H9 (cell line): ENCODE measurements around the gene TNFRSF6B. TPM values are rescaled to one million over a fixed set of nuclear protein-coding genes. Genes with fewer than 3 reads are reported as not detected.

Source experiments
- DNase-seq: peaks from one replicate; pipeline ENCODE4 v3.0.0-alpha.2; 2017
- H2AFZ ChIP-seq: one replicate; pipeline ENCODE4 v1.6.1; 2013; ENCODE audit warnings: mild to moderate bottlenecking, low read length, control low read depth, moderate library complexity
- H2AK5ac ChIP-seq: 2 replicates; pipeline ENCODE4 v1.6.1; 2013; ENCODE audit warnings: low read length, control low read depth, mixed read lengths; ENCODE audit not compliant: insufficient read length
- H2BK120ac ChIP-seq: one replicate; pipeline ENCODE4 v1.6.1; 2013; ENCODE audit warnings: low read depth, mild to moderate bottlenecking, low read length, control low read depth, inconsistent platforms; ENCODE audit not compliant: poor library complexity, severe bottlenecking
- H2BK12ac ChIP-seq: 2 replicates; pipeline ENCODE4 v1.6.1; 2013; ENCODE audit warnings: low read length, control low read depth, mixed read lengths, low read depth; ENCODE audit not compliant: insufficient read length
- H2BK15ac ChIP-seq: 2 replicates; pipeline ENCODE4 v1.6.1; 2013; ENCODE audit warnings: low read depth, low read length, control low read depth
- H2BK20ac ChIP-seq: one replicate; pipeline ENCODE4 v1.6.1; 2013; ENCODE audit warnings: low read depth, mild to moderate bottlenecking, low read length, control low read depth, inconsistent platforms; ENCODE audit not compliant: poor library complexity, severe bottlenecking
- H2BK5ac ChIP-seq: 2 replicates; pipeline ENCODE4 v1.6.1; 2013; ENCODE audit warnings: low read length, control low read depth, mixed read lengths; ENCODE audit not compliant: insufficient read length
- H3K14ac ChIP-seq: 2 replicates; pipeline ENCODE4 v1.6.1; 2013; ENCODE audit warnings: low read length, control low read depth; ENCODE audit not compliant: insufficient read depth
- H3K18ac ChIP-seq: 2 replicates; pipeline ENCODE4 v1.6.1; 2013; ENCODE audit warnings: low read depth, mild to moderate bottlenecking, mixed read lengths, low read length, control low read depth; ENCODE audit not compliant: insufficient read length
- H3K23ac ChIP-seq: 2 replicates; pipeline ENCODE4 v1.6.1; 2013; ENCODE audit warnings: low read length, control low read depth, mixed read lengths, low read depth; ENCODE audit not compliant: insufficient read length
- H3K23me2 ChIP-seq: 2 replicates; pipeline ENCODE4 v1.6.1; 2013; ENCODE audit warnings: low read depth, mild to moderate bottlenecking, mixed read lengths, low read length, control low read depth; ENCODE audit not compliant: insufficient read length, poor library complexity, severe bottlenecking
- H3K27ac ChIP-seq: 2 replicates; pipeline ENCODE4 v1.5.1; 2013; ENCODE audit warnings: low read length, control low read depth, mixed read lengths, low read depth; ENCODE audit not compliant: insufficient read length
- H3K27me3 ChIP-seq: 2 replicates; pipeline ENCODE4 v1.6.1; 2013; ENCODE audit warnings: low read length, control low read depth, inconsistent platforms; ENCODE audit not compliant: insufficient read depth
- H3K4ac ChIP-seq: 2 replicates; pipeline ENCODE4 v1.6.1; 2013; ENCODE audit warnings: low read depth, mild to moderate bottlenecking, control low read depth, inconsistent platforms, low read length, moderate library complexity
- H3K4me1 ChIP-seq: 2 replicates; pipeline ENCODE4 v1.6.1; 2013; ENCODE audit warnings: low read length, control low read depth, inconsistent platforms; ENCODE audit not compliant: insufficient read depth
- H3K4me2 ChIP-seq: 2 replicates; pipeline ENCODE4 v1.6.1; 2013; ENCODE audit warnings: low read length, control low read depth, mixed read lengths; ENCODE audit not compliant: insufficient read length, insufficient read depth
- H3K56ac ChIP-seq: 2 replicates; pipeline ENCODE4 v1.6.1; 2013; ENCODE audit warnings: low read depth, mild to moderate bottlenecking, mixed read lengths, low read length, control low read depth; ENCODE audit not compliant: insufficient read length
- H3K79me1 ChIP-seq: 2 replicates; pipeline ENCODE4 v1.6.1; 2013; ENCODE audit warnings: low read depth, mild to moderate bottlenecking, moderate library complexity, low read length, control low read depth, inconsistent platforms; ENCODE audit not compliant: insufficient read depth, poor library complexity, severe bottlenecking
- H3K79me2 ChIP-seq: 2 replicates; pipeline ENCODE4 v1.6.1; 2013; ENCODE audit warnings: low read length, control low read depth, inconsistent platforms; ENCODE audit not compliant: insufficient read depth
- H3K9ac ChIP-seq: 2 replicates; pipeline ENCODE4 v1.6.1; 2013; ENCODE audit warnings: low read length, control low read depth, mixed read lengths; ENCODE audit not compliant: insufficient read length; ENCODE audit errors: extremely low read depth
- H3K9me3 ChIP-seq: one replicate; pipeline ENCODE4 v1.6.1; 2013; ENCODE audit warnings: low read depth, low read length, inconsistent platforms; ENCODE audit not compliant: control insufficient read depth
- H3T11ph ChIP-seq: one replicate; pipeline ENCODE4 v1.6.1; 2013; ENCODE audit warnings: mild to moderate bottlenecking, low read length, control low read depth, inconsistent platforms
- H4K20me1 ChIP-seq: one replicate; pipeline ENCODE4 v1.6.1; 2013; ENCODE audit not compliant: control insufficient read depth, insufficient read length, insufficient read depth
- H4K5ac ChIP-seq: 2 replicates; pipeline ENCODE4 v1.6.1; 2013; ENCODE audit warnings: low read depth, mild to moderate bottlenecking, mixed read lengths, low read length, control low read depth; ENCODE audit not compliant: insufficient read length
- H4K8ac ChIP-seq: replicated peaks from 2 replicates; pipeline ENCODE4 v1.6.1; 2013; ENCODE audit warnings: low read length, control low read depth, mixed read lengths, low read depth; ENCODE audit not compliant: insufficient read length
- H4K91ac ChIP-seq: 2 replicates; pipeline ENCODE4 v1.6.1; 2013; ENCODE audit warnings: low read depth, mild to moderate bottlenecking, moderate library complexity, mixed read lengths, low read length, control low read depth; ENCODE audit not compliant: insufficient read length
- H3K27ac Mint-ChIP-seq, 3 experiments: 2 replicates in 2 of 3; 3 replicates in 1 of 3; pipeline ENCODE4 v1.8.0; 2020 to 2021; ENCODE audit warnings: mixed read lengths in 3 of 3, mild to moderate bottlenecking in 1 of 3, moderate library complexity in 1 of 3
- H3K27me3 Mint-ChIP-seq: 2 replicates; pipeline ENCODE4 v1.8.0; 2021; ENCODE audit warnings: low read depth, mild to moderate bottlenecking, moderate library complexity, mixed read lengths
- H3K36me3 Mint-ChIP-seq, 3 experiments: 2 replicates in 2 of 3; 3 replicates in 1 of 3; pipeline ENCODE4 v1.8.0; 2020 to 2021; ENCODE audit warnings: low read depth in 3 of 3, mixed read lengths in 3 of 3; ENCODE audit not compliant: insufficient read depth in 1 of 3
- H3K4me1 Mint-ChIP-seq, 2 experiments: 2 replicates each; pipeline ENCODE4 v1.8.0; 2020; ENCODE audit warnings: mixed read lengths in 2 of 2
- H3K4me3 Mint-ChIP-seq, 2 experiments: 2 replicates in 1 of 2; 3 replicates in 1 of 2; pipeline ENCODE4 v1.8.0; 2020 to 2021; ENCODE audit warnings: mild to moderate bottlenecking in 2 of 2, mixed read lengths in 2 of 2, moderate library complexity in 1 of 2
- H3K9me3 Mint-ChIP-seq, 2 experiments: 2 replicates in 1 of 2; 3 replicates in 1 of 2; pipeline ENCODE4 v1.8.0; 2020; ENCODE audit warnings: mild to moderate bottlenecking in 2 of 2, mixed read lengths in 2 of 2, moderate library complexity in 1 of 2
- WGBS: extraction: QIAGEN DNeasy Blood & Tissue Kit; methylation state at CpG from one replicate; pipeline ENCODE4 v1.1.7; 2013; ENCODE audit warnings: missing lambda C conversion rate, low lambda C conversion rate, mixed read lengths; ENCODE audit not compliant: insufficient read length; ENCODE audit errors: extremely low coverage; 5-methylcytosine and 5-hydroxymethylcytosine counted together
- total RNA-seq: library from RNA; stranded (reverse); gene quantifications from 2 replicates; pipeline ENCODE4 v1.2.1, GENCODE V29; 2021
- TF ChIP-seq, protein P1 (sequence below): fragments of 200-600 bp; sonication (generic); conservative IDR thresholded peaks from 3 replicates; pipeline ENCODE4 v1.8.0; 2021; ENCODE audit warnings: antibody characterized with exemption, mild to moderate bottlenecking

Gene TNFRSF6B
- total RNA-seq, 1 experiment from 2014 or later: not detected

DNA sequence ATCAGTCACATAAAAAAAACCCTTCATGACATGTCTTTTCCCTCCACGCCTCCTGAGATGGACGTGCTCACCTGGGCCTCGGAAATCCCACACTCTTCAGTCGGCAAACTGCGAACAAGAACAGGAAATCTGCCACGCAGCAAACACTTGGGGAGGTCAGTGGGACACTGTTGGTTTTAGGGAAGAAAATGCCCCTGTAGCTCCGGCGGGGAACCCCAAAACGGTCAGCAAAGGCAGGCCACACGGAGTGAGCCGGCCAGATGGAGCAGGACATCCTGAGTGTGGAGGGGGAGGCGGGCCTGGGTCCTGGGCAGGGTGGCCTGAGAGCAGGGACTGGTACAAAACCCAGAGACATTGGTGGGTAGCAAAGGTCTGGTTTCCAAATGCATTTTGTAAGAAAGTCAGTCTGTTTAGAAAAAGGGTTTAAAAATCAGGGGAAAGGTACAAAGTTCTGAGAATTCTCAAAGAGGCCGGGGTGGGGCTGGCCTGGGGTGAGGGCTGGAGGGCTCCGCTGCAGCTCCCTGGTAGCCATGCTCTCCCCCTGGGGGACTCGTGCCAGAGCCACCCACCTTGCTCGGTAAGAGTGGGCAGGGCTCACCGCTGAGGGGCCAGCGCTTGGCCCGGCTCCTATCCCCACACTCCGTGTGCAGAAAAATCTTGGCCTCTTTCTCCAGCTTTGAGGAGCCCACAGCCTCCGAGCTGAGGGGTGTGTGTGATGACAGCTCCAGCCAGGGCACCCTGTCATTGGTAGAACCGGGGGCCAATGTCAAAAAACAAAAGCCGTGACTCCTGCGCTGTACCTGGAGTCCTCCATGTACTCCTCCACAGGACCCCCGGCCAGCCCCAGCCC is 48.3 kb downstream of the TNFRSF6B start:
- no peak overlapping the region for H2BK120ac ChIP-seq
- no CpG with 5 or more reads among the region's 25 CpGs for WGBS
- no peaks in the 10 kb centered on the region for H3K79me2 ChIP-seq
- no peaks in the 10 kb centered on the region for H3K4me1 ChIP-seq
- H3K4me2 ChIP-seq: no peak overlapping the region
- H4K20me1 ChIP-seq: no peaks in the 10 kb centered on the region
- Mint-ChIP-seq H3K4me1 (peaks cover 0 to 2% of the 10 kb centered on the region in 2 experiments; a peak in 1 of 4 replicates), H3K27me3 (no peaks in the 10 kb centered on the region), H3K36me3 (peaks cover 0 to 14% (median 14%) of the 10 kb centered on the region in 3 experiments; a peak in 4 of 7 replicates), H3K4me3 (no peak overlapping the region), H3K27ac (peak overlapping the region in 1 of 3 experiments; percentile 70; a peak in 2 of 7 replicates), H3K9me3 (no peaks in the 10 kb centered on the region)
- no peak overlapping the region for H4K5ac ChIP-seq
- peaks cover 9% of the 10 kb centered on the region for H3K23me2 ChIP-seq
- H2BK15ac ChIP-seq: no peak overlapping the region
- H2AK5ac ChIP-seq: no peak overlapping the region
- no peak overlapping the region for H2BK5ac ChIP-seq
- TF ChIP-seq, protein P1, sequence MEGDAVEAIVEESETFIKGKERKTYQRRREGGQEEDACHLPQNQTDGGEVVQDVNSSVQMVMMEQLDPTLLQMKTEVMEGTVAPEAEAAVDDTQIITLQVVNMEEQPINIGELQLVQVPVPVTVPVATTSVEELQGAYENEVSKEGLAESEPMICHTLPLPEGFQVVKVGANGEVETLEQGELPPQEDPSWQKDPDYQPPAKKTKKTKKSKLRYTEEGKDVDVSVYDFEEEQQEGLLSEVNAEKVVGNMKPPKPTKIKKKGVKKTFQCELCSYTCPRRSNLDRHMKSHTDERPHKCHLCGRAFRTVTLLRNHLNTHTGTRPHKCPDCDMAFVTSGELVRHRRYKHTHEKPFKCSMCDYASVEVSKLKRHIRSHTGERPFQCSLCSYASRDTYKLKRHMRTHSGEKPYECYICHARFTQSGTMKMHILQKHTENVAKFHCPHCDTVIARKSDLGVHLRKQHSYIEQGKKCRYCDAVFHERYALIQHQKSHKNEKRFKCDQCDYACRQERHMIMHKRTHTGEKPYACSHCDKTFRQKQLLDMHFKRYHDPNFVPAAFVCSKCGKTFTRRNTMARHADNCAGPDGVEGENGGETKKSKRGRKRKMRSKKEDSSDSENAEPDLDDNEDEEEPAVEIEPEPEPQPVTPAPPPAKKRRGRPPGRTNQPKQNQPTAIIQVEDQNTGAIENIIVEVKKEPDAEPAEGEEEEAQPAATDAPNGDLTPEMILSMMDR: no peak
- H3K27ac ChIP-seq: no peak overlapping the region
- H2AFZ ChIP-seq: no peak overlapping the region
- H2BK12ac ChIP-seq: no peak overlapping the region
- no peaks in the 10 kb centered on the region for H3K79me1 ChIP-seq
- no peak overlapping the region for H3K4ac ChIP-seq
- no peaks in the 10 kb centered on the region for H3K9me3 ChIP-seq
- no peak overlapping the region for H3K9ac ChIP-seq
- H3T11ph ChIP-seq: no peak overlapping the region
- H3K14ac ChIP-seq: no peak overlapping the region
- H2BK20ac ChIP-seq: no peak overlapping the region
- H4K8ac ChIP-seq: no peak overlapping the region
- no peak overlapping the region for H3K56ac ChIP-seq
- H3K23ac ChIP-seq: no peak overlapping the region
- DNase-seq: no peak
- no peak overlapping the region for H4K91ac ChIP-seq
- no peak overlapping the region for H3K18ac ChIP-seq
- no peaks in the 10 kb centered on the region for H3K27me3 ChIP-seq
